Dedifferentiated amniotic fluid mesenchymal stem cell (primary cell): ENCODE measurements around the gene GIPC1.
A peak's percentile ranks its signal among the peaks of the same experiment; 100 is the strongest.
"Not testable (repeated sequence)": the region's sequence is repeated elsewhere in the genome, so short reads cannot be mapped to it uniquely, and the experiment has no call there.

Source experiments
- DNase-seq: peaks from one replicate; pipeline ENCODE4 v3.0.0-alpha.2; 2016; ENCODE audit errors: extremely low spot score

GIPC1 gene

GRCh38 chr19:14496029-14496833, at the start of gene GIPC1:
Gene GIPC1, minus strand, starts transcription at chr19:14496127. Its CDS starts 13,151 bp downstream, at chr19:14482976.
- DNase-seq: peak; percentile 97

GRCh38 chr19:14545716-14546082, 49.8 kb upstream of the GIPC1 start:
- DNase-seq: no peak

GRCh38 chr19:14544977-14545715, 49.2 kb upstream of the GIPC1 start:
- DNase-seq: no peak

- no peak for DNase-seq
Measured at GRCh38 chr19:14544047-14544446, 48.1 kb upstream of the GIPC1 start.

- DNase-seq: no peak
Measured at GRCh38 chr19:14542711-14543328, 46.9 kb upstream of the GIPC1 start.

GRCh38 chr19:14541979-14542378, 46.1 kb upstream of the GIPC1 start:
- DNase-seq: not testable (repeated sequence)

GRCh38 chr19:14540741-14541525, 45.0 kb upstream of the GIPC1 start:
- DNase-seq: no peak

GRCh38 chr19:14536926-14537692, 41.2 kb upstream of the GIPC1 start:
- no peak for DNase-seq

GRCh38 chr19:14533450-14533849, 37.5 kb upstream of the GIPC1 start:
- DNase-seq: no peak

- DNase-seq: no peak
Measured at GRCh38 chr19:14530506-14530905, 34.6 kb upstream of the GIPC1 start.

GRCh38 chr19:14530005-14530348, 34.0 kb upstream of the GIPC1 start:
- DNase-seq: no peak

- peak; percentile 100 for DNase-seq
Measured at GRCh38 chr19:14529254-14530004, 33.5 kb upstream of the GIPC1 start, which contains the start of gene TECR. Gene TECR, plus strand, starts transcription at chr19:14529594. Its CDS starts 103 bp downstream, at chr19:14529697.

- DNase-seq: no peak
Measured at GRCh38 chr19:14528419-14529253, 32.7 kb upstream of the GIPC1 start.

- no peak for DNase-seq
Measured at GRCh38 chr19:14526423-14526822, 30.5 kb upstream of the GIPC1 start.

GRCh38 chr19:14525729-14526128, 29.8 kb upstream of the GIPC1 start:
- DNase-seq: no peak

- no peak for DNase-seq
Measured at GRCh38 chr19:14520543-14520942, 24.6 kb upstream of the GIPC1 start.

- DNase-seq: no peak
Measured at GRCh38 chr19:14519860-14520407, 24.0 kb upstream of the GIPC1 start.

- DNase-seq: no peak
Measured at GRCh38 chr19:14519245-14519859, 23.4 kb upstream of the GIPC1 start.
